Measurements from ENCODE around the gene CDK18.

Gene CDK18

DNA sequence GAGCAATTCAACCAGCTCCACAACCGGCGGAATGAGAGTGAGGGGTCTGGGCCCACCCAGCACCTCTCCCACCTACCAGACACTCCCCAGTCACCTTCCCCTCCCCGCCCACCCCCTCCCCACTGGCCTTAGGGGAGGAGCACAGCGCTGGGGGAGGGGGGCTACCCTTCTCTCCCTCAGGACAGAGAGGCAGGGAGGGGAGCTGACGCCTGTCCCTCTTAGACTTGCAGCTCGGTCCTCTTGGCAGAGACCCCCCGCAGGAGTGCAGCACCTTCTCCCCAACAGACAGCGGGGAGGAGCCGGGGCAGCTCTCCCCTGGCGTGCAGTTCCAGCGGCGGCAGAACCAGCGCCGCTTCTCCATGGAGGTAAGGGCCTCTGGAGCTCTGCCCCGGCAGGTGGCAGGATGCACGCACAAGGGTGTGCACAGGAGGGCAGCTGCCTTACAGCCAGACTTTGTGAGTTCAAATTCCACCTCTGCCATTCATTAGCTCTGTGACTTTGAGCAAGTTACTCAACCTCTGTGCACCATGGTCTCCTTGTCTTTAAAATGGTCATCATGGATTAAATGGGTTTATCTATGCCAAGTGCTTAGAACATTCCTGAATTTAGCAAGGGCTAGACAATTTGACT, 18.9 kb downstream of the CDK18 start:
- DNase-seq (ENCODE audit: low read depth, low spot score): no peak

DNA sequence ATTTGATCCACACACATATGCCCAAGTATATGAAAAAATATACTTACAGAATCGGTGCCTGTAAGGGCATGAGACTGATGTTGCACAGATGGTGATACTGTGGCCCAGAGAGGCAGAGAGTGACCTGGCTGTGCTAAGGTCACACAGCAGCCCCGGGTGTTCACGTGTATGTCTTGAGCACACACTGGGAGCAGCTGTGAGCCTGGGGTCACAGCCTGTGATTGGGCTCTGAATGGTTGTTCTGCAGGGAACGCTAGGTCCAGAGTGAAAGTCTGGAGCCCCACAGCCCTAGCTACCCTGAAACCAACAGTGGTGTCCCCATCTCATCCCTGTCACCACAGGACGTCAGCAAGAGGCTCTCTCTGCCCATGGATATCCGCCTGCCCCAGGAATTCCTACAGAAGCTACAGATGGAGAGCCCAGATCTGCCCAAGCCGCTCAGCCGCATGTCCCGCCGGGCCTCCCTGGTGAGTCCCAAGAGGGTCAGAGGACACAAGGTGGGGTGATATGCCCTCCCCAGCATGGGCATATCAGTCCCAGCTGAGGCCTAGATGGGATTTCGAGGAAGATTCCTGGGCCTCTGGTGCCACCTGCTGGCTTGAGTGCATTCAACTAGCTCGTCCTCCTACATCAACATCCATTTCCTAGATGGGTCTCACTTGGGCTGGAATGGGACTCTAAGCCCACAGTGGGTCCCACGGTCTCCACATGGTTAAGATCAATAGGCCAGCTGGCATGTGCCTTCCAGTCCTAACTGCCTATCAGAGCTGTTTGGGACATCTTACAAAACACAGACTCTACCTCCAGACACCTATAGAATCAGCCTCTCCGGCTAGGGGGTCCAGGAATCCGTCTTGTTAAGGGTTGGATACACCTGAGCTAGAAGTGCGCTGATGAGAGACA, 19.7 kb downstream of the CDK18 start:
- peak; percentile 42 for DNase-seq (ENCODE audit: low read depth, low spot score)

DNA sequence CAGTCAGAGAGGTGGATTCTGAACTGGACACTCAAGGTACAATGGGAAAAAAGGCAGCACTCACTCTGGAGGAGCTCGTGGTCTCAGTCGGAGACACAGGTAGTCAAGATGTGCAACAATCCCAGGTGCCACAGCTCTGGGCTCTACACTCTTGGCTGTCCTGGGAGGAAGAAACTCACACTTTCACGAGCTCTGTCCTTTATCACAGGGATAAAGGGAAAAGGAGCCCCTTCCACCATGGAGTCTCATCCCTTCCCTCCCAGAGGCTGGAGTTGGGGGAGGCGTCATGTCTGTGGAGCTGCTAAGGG, 20.3 kb downstream of the CDK18 start:
- no peak for DNase-seq (ENCODE audit: low read depth, low spot score)

DNA sequence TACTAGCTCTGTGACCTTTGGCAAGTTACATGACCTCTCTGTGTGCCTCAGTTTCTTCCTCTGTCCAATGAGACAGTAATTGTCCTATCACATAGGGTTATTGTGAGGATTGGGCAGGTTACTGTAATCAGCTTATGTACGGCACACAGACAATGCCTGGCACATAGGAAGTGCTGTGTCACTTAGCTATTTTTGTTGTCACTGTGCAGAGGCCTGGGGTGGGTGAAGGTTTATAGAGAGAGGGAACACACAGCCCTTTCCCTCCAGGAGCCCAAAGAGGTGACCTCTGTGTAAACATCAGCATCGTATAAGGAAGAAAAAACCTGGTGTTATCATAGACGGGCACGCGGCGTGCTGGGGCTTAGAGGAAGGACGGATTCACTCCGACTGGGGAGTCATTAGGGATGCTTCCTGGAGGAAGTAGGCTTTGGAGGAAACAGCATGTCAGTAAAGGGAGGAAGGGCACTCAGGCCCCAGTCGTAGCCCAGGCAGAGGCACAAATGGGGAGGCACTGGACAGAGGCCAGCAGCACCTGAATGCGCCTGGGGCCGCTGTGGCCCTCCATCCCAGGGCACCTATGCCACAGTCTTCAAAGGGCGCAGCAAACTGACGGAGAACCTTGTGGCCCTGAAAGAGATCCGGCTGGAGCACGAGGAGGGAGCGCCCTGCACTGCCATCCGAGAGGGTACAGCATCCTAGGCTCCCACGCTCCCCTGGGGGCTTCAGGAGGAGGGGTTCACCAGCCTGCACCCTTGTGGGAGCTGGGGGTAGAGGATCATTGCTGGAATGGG, 21.2 kb downstream of the CDK18 start:
- no peak for DNase-seq (ENCODE audit: low read depth, low spot score)

DNA sequence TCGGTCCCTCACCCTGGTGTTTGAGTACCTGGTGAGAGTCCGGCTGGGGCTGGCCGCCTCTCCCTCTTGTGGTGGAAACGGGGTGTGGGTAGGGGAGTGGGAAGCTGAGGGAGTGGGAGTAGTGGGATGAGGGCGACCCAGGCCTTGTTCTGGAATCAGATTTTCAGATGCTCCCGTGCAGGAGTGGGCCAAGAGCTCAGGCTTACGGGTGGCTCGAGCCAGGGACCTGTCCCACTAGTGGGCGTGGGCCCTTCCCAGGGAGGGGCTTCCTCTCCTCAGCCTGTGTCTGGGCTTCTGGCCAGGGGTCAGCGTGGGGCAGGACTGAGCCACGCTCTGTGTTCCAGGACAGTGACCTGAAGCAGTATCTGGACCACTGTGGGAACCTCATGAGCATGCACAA, 22.0 kb downstream of the CDK18 start:
- no peak for DNase-seq (ENCODE audit: low read depth, low spot score)

DNA sequence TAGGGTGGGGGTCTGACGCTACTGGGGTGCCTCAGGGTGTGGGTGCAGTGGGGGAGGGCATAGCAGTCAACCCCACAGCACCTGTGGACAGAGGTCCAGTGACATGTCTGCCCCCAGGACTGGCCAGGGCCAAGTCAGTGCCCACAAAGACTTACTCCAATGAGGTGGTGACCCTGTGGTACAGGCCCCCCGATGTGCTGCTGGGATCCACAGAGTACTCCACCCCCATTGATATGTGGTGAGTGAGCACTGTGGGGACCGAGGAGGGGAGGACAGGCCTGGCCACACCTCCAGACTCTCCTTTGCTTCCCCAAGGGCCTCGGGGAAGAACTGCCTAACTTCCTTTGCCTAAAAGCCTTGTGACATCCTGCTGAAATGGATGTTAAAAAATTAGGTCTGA, 23.5 kb downstream of the CDK18 start:
- no peak for DNase-seq (ENCODE audit: low read depth, low spot score)

DNA sequence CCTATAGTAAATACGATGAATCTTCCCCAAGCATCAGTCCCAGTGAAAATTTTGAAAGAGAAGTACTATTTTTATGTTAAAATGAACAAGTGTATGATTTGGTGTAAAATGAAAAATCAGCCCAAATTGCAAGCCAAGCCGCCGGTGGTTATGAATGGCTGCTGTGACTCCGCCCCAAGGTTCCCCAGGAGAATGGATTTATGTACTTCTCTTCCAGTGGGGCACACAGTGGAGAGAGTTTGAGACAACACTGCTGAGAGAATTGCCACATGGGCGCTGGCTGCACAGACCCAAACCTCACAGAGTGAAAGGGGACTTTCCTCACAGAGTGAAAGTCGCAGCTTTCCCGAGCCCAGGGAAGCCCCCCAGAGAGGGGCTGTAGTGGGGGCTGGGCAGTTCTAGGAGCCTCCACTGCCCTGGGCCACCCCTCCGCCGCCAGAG, 24.0 kb downstream of the CDK18 start:
- DNase-seq (ENCODE audit: low read depth, low spot score): no peak

DNA sequence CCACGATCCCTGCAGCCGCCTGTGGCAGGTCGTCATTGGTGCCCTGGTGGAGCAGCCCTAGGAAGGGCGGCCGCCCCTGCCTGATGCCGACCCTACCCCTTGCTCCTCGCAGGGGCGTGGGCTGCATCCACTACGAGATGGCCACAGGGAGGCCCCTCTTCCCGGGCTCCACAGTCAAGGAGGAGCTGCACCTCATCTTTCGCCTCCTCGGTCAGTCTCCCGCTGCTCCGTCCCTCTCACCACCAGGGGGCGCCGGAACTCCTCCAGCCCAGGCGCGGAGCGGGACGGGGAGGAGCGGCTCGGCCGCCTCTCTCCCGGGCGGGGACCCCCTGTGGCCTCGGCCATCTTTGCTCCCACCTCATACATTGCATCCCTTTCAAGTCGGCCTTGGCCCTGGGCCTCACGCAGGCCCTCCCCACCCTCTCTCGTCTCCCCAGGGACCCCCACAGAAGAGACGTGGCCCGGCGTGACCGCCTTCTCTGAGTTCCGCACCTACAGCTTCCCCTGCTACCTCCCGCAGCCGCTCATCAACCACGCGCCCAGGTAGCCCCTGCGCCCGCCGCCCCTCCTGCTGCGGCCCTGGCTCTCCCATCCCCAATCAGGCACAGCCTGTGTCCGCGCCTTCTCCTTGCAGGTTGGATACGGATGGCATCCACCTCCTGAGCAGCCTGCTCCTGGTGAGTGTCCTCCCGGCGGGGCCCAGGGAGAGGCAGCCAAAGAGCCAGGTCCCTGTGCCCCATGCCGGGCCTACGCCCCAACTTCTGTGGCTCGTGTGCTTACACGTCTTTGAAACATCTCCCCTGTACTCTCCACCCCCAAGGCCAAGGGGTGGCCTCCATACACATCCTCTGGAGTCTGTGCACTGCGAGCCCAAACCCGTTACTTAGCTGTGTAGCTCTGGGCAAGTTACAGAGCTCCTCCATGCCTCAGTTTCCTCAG, 24.7 kb downstream of the CDK18 start:
- DNase-seq (ENCODE audit: low read depth, low spot score): peak; percentile 79

DNA sequence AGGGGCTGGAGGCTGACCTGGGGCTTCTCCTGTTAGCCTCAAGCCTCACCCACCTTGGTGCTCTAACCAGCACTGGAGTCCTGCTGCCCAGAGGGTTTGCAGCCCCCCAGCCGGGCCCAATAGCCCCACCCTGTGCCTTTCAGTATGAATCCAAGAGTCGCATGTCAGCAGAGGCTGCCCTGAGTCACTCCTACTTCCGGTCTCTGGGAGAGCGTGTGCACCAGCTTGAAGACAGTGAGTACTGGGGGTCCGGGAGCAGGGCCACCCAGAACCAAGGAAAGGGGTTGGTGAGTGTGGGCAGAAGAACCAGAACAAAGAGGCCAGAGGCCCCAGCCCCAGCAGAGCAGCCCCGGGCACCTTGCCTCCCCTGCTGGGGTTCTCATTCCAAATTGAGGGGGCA, 25.6 kb downstream of the CDK18 start:
- no peak for DNase-seq (ENCODE audit: low read depth, low spot score)

DNA sequence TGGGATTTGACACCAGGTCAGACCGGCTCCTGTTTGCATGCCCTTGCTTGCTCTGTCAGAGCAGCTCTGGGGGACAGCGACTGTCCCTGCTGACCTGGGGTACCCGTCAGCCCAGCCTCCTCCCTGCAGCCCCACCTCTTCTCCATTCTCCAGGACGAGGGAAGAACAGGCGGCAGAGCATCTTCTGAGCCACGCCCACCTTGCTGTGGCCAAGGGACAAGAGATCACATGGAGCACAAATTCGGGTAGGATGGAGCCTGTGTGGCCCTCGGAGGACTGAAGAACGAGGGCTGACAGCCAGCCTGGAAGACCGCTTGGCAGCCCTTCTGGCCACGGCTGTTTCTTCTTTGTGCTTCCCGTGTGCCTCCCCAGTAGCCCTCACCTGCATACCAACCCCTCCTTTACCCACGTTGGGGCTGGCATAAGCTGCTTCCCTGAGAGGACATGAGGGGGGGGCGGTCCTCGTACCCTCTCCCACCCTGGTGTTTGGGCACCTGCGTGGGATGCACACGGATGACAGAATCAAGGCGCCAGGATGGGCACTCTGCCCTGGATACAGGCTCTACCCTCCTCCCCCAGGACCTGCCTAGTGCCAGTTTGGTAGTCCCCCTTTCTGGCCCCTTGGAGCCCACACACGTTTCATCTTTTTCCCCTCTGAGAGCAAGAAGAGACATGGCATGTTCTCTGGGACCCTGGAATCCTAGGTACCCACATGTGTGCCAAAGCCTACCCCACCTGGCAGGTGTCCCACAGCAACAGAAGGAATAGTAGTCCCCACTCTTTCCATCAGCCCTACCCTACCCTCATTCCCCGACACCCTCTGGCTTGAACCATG, 26.9 kb downstream of the CDK18 start:
- DNase-seq (ENCODE audit: low read depth, low spot score): no peak

DNA sequence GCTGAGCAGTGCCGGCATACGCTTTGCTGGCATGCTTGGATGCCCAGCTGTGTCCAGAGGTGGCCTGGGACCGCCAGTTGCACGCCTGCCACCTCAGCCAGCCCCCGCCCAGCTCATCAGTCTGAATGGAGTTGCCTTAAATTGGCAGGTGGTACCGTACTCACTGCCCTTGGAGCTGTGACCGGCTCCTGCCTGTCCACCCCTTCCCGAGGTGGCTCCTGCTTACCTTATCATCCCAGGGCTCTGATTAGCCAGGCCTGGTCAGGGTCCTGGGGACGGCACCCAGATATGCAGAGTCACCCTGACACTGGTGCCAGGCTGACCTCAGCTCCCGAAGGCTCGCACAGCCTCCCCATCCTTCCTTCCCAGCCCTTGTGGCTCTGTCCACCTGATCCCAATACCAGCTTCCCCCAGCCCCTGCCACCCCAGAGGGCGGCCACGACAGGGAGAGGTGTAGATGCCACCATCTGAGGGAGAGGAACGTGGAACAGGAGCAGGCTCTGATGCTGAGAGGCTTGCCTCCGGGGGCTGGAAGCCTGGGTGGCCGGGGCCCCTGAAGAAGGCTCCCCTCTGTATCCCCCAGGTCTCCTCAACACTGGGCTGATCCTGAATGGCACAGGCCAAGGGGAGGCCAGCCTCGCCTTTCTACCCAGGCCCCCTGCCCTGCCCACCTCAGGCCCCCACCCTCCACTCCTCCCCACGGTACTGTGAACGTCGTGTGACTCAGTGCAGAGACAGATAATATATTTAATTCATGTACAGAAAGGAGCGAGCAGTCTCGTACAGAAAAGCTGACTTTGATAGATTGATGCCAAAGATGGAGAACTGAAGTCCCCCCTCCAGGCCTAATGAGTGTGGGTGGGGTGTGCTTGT, 27.8 kb downstream of the CDK18 start:
- no peak for DNase-seq (ENCODE audit: low read depth, low spot score)

DNA sequence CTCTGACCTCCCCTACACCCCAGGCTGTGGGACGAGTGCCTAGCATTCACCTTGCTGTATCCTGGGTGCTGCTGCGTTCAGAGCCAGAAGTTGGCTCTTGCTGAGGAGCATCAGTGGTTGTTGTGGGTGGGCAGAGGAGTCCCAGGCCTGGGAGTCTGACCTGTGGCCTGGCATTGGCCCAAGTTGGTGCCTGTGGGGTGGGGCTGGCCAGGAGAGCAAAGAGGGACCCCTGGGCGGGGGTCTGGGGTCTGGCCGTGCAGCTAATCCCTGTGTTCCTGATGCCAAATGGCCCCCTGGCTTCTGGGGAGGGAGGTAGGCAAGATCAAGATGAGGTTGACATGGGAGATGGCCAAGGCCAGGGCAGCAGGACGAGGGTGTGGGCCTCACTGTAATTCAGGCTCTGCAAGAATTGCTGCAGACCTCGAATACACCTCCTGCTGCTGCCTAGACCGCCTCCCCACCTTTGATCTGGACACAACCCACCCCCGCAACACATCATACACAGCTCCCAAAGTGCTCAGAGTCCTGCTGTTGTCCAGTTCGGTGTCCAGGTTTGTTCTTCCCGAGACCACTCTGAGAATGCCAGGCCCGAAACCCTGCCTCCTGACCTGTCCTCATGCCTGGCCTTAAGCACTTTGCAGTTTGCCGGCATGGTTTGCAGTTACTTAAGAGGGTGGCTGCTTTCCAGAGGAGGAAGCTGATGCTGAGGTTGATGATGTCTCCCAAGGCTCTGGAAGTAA, 28.7 kb downstream of the CDK18 start:
- DNase-seq (ENCODE audit: low read depth, low spot score): no peak

DNA sequence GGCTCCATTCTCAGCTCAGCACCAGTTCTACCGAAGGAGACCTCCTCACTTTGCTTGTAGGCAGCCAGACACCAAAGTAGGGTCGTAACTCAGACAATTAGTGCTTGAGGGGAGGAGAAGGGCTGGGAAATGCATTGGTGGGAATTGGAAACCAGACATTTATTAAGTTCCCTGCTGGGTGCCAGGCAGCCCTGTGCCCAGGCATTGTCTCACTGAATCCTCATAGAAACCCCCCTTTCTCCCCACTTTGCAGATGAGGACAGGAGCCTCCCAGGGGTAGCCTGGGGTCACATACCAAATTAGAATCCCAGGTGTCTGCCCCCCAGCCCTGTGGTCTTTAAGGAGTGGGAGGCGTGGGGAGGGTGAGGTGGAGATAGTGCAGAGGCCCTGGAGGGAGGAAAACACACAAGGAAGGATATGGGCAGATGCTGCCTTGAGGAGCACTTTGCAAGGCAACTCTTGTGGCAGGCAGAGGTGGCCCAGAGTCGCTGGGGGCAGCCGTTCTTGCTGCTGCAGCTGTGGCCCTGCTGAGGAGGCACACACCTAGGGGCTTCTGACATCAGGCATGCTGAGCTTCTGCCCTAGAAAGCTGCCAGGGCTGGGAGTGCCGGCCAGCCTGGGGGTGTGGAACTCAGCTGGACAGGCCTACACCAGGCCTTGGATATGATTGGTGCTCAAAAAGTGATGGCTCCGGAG, 29.4 kb downstream of the CDK18 start:
- DNase-seq (ENCODE audit: low read depth, low spot score): no peak

DNA sequence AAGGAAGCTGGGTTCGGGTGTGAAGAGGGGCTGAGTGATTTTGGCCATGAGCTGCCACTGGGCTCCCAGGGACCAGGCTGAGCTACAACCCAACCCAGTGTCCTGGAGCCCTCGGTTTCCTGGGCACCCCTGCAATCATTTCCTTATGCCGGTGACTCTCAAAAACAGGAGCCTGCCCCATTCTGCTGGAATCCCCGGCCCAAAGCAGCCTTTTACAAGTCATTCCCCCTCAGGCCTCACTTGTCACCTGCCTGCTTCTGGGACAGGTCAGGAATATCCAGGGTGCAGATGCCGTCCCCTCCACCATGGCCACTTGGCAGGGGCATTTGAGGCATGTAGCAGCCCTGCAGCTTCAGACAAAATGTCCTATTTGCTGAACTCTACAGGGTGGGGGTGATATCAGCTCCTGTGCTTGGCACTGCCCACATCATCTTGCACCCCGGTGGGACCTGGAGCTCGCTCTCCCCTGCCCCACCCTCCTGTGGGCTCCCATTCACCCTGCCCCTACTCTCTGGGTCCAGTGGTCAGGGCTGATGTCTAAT, 30.0 kb downstream of the CDK18 start:
- no peak for DNase-seq (ENCODE audit: low read depth, low spot score)

DNA sequence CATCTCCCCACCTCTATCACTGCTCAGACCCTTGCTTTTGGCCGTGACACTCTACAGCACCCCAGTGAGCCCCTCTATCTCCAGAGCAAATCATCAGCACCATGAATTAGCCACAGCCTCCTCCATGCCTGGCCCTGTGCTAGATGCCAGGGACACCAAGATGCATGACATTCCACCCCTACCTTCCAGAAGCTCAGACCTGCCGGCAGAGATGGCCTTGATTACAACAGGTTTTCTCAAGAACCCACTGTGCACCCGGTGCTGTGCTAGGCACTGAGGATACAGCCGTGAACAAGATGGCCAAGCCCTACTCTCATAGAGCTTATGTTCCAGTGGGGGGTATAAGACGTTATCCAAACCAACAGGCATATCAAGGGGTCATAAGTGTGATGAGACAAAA, 30.6 kb downstream of the CDK18 start:
- no peak for DNase-seq (ENCODE audit: low read depth, low spot score)

DNA sequence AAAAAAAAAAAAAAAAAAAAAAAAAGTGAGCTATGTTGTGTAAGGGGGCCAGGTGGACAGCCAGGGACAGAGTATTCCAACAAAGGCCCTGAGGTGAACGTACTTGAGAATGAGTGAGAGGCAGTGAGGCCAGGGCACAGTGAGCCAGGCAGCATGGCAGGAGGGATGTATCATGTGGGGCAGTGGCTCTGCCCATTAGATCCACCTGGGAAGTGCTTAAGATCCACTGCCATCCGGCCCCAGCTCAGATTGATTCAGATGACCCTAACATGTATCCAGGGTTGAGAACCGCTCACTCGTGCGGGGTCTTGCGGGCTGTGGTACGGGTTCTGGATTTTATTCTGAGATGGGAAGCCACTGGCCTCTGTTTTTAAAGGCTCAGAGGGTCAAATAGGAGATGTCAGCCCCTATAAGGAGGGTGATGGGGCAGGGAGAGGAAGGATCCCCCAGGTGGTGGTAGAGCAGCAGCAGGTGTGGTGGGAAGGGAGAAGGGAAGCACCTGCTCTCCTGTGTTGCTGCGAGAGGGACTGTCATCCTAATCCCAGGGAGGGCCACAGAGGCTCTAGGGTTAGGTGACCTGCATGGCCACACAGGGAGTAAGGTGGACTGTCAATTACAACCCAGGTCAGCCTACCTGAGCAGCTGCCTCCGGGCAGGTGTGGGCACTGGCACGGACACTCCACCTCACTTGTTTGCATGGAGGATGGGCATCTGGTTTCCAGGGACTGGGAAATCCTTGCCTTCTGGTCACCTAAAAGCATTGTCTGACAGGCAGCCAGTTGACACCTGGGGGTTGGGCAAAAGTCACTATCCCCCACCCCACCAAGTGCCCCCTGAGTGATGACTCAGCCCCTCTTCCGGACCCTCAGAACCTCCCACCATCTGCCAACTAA, 31.6 kb downstream of the CDK18 start:
- no peak for DNase-seq (ENCODE audit: low read depth, low spot score)

Data from activated CD4-positive, CD25-positive, alpha-beta regulatory T cell treated with anti-CD3 and anti-CD28 coated beads, Interleukin-2, amount 50 U/mL, for 16 hours (primary cell).